ENCODE data around the gene CRACR2B.

Gene CRACR2B

DNA sequence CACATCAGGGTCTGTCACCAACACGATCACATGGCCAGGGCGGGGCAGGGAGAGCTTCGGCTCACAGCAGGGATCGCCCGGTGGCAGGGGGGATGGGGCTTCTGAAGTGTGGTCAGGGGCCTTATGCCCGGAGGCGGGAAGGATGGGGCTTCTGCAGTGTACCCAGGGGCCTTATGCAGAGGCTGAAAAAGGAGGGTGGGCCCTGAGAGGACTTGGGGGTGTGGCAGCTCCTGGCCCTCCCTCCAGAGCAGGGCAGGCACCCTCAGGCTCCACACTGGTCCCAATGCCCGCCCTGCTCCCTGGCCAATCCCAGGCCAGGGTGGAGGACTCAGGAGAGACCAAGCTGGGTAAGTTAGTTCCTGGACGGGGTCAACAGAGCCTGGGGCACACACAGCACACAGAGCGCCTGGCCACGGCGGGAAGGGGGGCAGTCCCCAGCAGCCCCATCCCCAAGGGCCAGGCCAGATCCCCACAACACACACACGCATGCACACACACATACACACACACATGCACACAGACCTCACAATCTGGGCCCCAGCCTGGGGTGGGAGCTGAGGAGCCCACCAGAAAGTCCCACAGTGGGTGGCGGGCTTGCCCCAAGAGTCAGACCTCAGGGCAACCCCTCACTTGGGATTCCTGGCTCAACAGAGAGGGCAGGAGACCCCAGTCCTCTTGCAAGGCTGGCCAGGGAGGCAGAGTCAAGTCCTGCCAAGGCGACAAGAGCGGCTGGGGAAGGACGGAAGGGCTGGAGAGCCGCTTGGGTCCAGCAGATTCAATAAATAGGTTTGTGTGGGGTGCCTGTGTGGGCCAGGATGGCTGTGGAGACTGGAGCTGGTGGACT, 36.8 kb upstream of the CRACR2B start:
- Mint-ChIP-seq H3K27me3 (ENCODE audit: low read depth, poor library complexity) (peaks cover 3% of the 10 kb centered on the region), H3K4me1 (peaks cover 11% of the 10 kb centered on the region), H3K4me3 (no peak overlapping the region), H3K9me3 (no peaks in the 10 kb centered on the region), H3K36me3 (ENCODE audit: low read depth) (no peaks in the 10 kb centered on the region), H3K27ac (no peak overlapping the region)
- no peak for DNase-seq
- TF ChIP-seq, protein P1, sequence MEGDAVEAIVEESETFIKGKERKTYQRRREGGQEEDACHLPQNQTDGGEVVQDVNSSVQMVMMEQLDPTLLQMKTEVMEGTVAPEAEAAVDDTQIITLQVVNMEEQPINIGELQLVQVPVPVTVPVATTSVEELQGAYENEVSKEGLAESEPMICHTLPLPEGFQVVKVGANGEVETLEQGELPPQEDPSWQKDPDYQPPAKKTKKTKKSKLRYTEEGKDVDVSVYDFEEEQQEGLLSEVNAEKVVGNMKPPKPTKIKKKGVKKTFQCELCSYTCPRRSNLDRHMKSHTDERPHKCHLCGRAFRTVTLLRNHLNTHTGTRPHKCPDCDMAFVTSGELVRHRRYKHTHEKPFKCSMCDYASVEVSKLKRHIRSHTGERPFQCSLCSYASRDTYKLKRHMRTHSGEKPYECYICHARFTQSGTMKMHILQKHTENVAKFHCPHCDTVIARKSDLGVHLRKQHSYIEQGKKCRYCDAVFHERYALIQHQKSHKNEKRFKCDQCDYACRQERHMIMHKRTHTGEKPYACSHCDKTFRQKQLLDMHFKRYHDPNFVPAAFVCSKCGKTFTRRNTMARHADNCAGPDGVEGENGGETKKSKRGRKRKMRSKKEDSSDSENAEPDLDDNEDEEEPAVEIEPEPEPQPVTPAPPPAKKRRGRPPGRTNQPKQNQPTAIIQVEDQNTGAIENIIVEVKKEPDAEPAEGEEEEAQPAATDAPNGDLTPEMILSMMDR (IDR thresholded peaks at IDR 0.05), result no peak

DNA sequence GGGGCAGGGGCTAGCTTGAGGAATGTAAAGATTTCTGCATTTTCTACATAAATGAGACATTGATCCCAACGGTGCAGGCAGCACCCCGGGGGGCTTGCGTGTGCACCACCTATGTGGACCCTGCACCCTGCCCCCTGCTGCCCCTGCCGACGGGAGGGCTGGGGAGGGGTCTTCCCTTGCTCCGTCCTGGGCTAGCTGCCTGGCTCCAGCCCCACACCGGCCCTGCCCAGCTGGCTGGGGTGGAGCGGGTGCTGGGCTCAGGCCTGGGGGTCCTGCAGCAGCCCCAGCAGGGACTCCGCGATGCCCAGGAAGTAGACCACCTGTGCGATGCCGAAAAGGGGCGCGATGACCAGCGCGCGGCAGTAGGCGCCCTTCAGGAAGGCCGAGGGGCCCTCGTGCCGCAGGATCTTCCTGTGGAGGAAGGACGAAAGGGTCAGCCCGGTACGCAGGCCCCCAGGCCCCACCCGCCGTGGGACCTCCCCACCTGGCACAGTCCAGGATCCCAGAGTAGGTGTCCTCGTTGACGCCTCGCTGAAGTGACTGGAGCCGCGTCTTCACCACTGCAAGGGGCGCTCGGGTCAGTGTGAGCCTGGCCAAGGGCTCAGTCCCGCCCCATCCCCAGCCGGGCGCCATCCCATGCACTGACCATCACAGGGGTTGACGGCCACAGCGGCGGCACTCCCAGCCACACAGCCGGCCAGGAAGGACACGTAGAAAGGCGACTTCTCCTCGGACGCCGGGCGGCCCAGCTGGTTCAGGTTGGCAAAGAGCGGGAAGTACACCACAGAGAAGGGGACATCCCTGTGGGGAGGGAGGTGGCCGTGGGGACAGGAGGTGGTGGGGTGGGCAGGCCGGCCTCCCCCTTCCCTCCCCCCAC, 35.8 kb upstream of the CRACR2B start:
- DNase-seq, result no peak
- no peak overlapping the region for H3K27ac Mint-ChIP-seq
- H3K4me3 Mint-ChIP-seq, result no peak overlapping the region
- H3K27me3 Mint-ChIP-seq (ENCODE audit: low read depth, poor library complexity), result peaks cover 3% of the 10 kb centered on the region
- TF ChIP-seq, protein P1 (IDR thresholded peaks at IDR 0.05), result no peak
- no peaks in the 10 kb centered on the region for H3K36me3 Mint-ChIP-seq (ENCODE audit: low read depth)
- H3K9me3 Mint-ChIP-seq, result no peaks in the 10 kb centered on the region
- peaks cover 16% of the 10 kb centered on the region for H3K4me1 Mint-ChIP-seq

DNA sequence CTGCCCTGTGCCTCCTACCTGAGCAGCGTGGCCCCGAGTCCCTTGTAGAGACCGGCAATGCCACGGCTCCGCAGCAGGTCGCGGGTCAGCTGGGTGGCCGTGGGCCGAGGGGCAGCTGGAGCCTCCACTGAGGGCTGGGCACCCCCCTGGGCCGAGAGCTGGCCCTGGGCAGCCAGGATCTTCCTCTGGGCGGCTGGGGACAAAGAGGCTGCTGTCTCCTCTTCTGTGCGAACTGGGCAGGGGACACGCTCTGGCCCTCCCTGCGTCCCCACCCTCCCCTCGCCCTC, 35.2 kb upstream of the CRACR2B start:
- Mint-ChIP-seq H3K9me3 (no peaks in the 10 kb centered on the region), H3K4me1 (peaks cover 20% of the 10 kb centered on the region)
- TF ChIP-seq, protein P1 (IDR thresholded peaks at IDR 0.05), result no peak

DNA sequence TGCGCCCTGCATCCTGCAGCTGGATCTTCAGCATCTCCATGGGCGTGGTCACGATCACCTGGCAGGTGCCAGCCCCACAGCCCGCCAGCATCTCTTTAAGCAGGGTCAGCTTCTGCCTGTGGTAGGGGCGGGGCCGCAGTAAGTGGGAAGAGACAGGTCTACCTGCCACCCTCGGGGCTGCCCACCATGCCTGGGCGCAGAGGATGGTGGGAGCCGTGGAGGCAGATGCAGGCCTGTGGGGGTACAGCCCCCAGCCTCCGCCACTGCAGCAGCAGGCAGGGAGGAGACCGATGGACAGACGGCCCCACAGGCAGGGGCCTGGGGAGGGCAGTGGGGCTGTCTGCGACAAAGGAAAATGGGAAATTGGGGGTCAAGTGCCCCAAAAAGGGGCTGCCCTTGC, 34.8 kb upstream of the CRACR2B start:
- H3K4me1 Mint-ChIP-seq, result peaks cover 20% of the 10 kb centered on the region
- H3K9me3 Mint-ChIP-seq, result no peaks in the 10 kb centered on the region
- H3K27ac Mint-ChIP-seq, result no peak overlapping the region
- H3K36me3 Mint-ChIP-seq (ENCODE audit: low read depth), result no peaks in the 10 kb centered on the region
- no peak overlapping the region for H3K4me3 Mint-ChIP-seq
- DNase-seq, result no peak
- TF ChIP-seq, protein P1 (IDR thresholded peaks at IDR 0.05), result no peak
- H3K27me3 Mint-ChIP-seq (ENCODE audit: low read depth, poor library complexity), result peaks cover 3% of the 10 kb centered on the region

More for the DNA sequence above, 35.2 kb upstream of the CRACR2B start:
- Mint-ChIP-seq H3K27ac (no peak overlapping the region), H3K27me3 (ENCODE audit: low read depth, poor library complexity) (peaks cover 3% of the 10 kb centered on the region), H3K36me3 (ENCODE audit: low read depth) (no peaks in the 10 kb centered on the region), H3K4me3 (no peak overlapping the region)
- no peak for DNase-seq

GRCh38 chr11:793556-793955, 34.2 kb upstream of the CRACR2B start:
- Mint-ChIP-seq H3K9me3 (no peaks in the 10 kb centered on the region), H3K4me1 (peaks cover 20% of the 10 kb centered on the region), H3K27ac (no peak overlapping the region), H3K36me3 (ENCODE audit: low read depth) (no peaks in the 10 kb centered on the region), H3K4me3 (no peak overlapping the region), H3K27me3 (ENCODE audit: low read depth, poor library complexity) (peaks cover 3% of the 10 kb centered on the region)
- DNase-seq, result no peak
- TF ChIP-seq, protein P1 (IDR thresholded peaks at IDR 0.05), result no peak
